Hematopoietic multipotent progenitor cell treated with erythropoietin and hydrocortisone succinate and interleukin-3 and kit ligand, for 4 days (in vitro differentiated cells): ENCODE measurements around the gene ATG4D.

Source experiments
- DNase-seq: peaks from one replicate; pipeline ENCODE4 v3.0.0-alpha.2; 2015

ATG4D gene

GRCh38 chr19:10582091-10582490, 38.4 kb downstream of the ATG4D start:
- DNase-seq, result no peak

GRCh38 chr19:10583036-10583776, 39.5 kb downstream of the ATG4D start:
- no peak for DNase-seq

- DNase-seq, result no peak
Measured at GRCh38 chr19:10586396-10586795, 42.7 kb downstream of the ATG4D start.

- no peak for DNase-seq
Measured at GRCh38 chr19:10587022-10587838, 43.5 kb downstream of the ATG4D start, which contains the start of gene AP1M2. TSS of gene AP1M2 (minus strand) at chr19:10587312. CDS start at chr19:10587231, 81 bp downstream.

- DNase-seq, result no peak
Measured at GRCh38 chr19:10587839-10588150, 44.1 kb downstream of the ATG4D start.

- DNase-seq, result no peak
Measured at GRCh38 chr19:10593148-10593547, 49.4 kb downstream of the ATG4D start.

- DNase-seq, result no peak
Measured at GRCh38 chr19:10593820-10594637, 50.3 kb downstream of the ATG4D start.

- no peak for DNase-seq
Measured at GRCh38 chr19:10600149-10600548, 56.4 kb downstream of the ATG4D start.

- DNase-seq, result no peak
Measured at GRCh38 chr19:10601999-10602329, 58.3 kb downstream of the ATG4D start.

- DNase-seq, result peak; percentile 93
Measured at GRCh38 chr19:10602330-10603083, 58.8 kb downstream of the ATG4D start.
